Natural killer cell (primary cell): ENCODE results near the gene DIS3. TPM values are rescaled to one million over a fixed set of nuclear protein-coding genes. Genes with fewer than 3 reads are reported as not detected.
"Not testable (repeated sequence)": the region's sequence is repeated elsewhere in the genome, so short reads cannot be mapped to it uniquely, and the experiment has no call there.

Experiments used
- ATAC-seq, 3 donors: fragments of 150-1000 bp in 2 of 3; fragments of 200-7000 bp in 1 of 3; cut with Tn5 transposase; 1 replicate in 1 of 3; 2 replicates in 2 of 3; pipeline ENCODE4 v1.10.0; 2021; ENCODE audit warnings: mild to moderate bottlenecking in 2 of 3, moderate library complexity in 2 of 3
- DNase-seq, 2 donors: peaks; one replicate each; pipeline versions ENCODE4 v3.0.0 to v3.0.0-alpha.2; 2013 to 2021; ENCODE audit warnings: mixed read lengths in 1 of 2
- H3K27ac ChIP-seq: one replicate; pipeline ENCODE4 v1.5.1; 2013; ENCODE audit warnings: mild to moderate bottlenecking, low read length
- H3K27me3 ChIP-seq: one replicate; pipeline ENCODE4 v1.6.1; 2013; ENCODE audit warnings: low read length; ENCODE audit not compliant: control insufficient read depth, insufficient read depth
- H3K36me3 ChIP-seq: one replicate; pipeline ENCODE4 v1.6.1; 2013; ENCODE audit warnings: low read length; ENCODE audit not compliant: control insufficient read depth, insufficient read depth
- H3K4me1 ChIP-seq: one replicate; pipeline ENCODE4 v1.6.1; 2013; ENCODE audit warnings: low read length; ENCODE audit not compliant: control insufficient read depth, insufficient read depth
- H3K4me3 ChIP-seq: one replicate; pipeline ENCODE4 v1.5.1; 2013; ENCODE audit warnings: low read length
- H3K9me3 ChIP-seq: one replicate; pipeline ENCODE4 v1.6.1; 2013; ENCODE audit warnings: low read length; ENCODE audit not compliant: control insufficient read depth, insufficient read depth
- H3K27ac Mint-ChIP-seq, 2 donors: one replicate each; pipeline ENCODE4 v1.8.0; 2022; ENCODE audit warnings: mild to moderate bottlenecking in 2 of 2, mixed read lengths in 2 of 2, moderate library complexity in 1 of 2
- H3K27me3 Mint-ChIP-seq, 2 donors: one replicate each; pipeline ENCODE4 v1.8.0; 2022; ENCODE audit warnings: low read depth in 2 of 2, mixed read lengths in 2 of 2
- H3K36me3 Mint-ChIP-seq: one replicate; pipeline ENCODE4 v1.8.0; 2022; ENCODE audit warnings: mixed read lengths
- H3K4me1 Mint-ChIP-seq, 2 donors: one replicate each; pipeline ENCODE4 v1.8.0; 2022; ENCODE audit warnings: mixed read lengths in 2 of 2
- H3K4me3 Mint-ChIP-seq: one replicate; pipeline ENCODE4 v1.8.0; 2022; ENCODE audit warnings: mild to moderate bottlenecking, moderate library complexity, mixed read lengths
- H3K9me3 Mint-ChIP-seq, 2 donors: one replicate each; pipeline ENCODE4 v1.8.0; 2022; ENCODE audit warnings: mixed read lengths in 2 of 2
- CTCF ChIP-seq: fragments of 200-600 bp; IDR thresholded peaks from one replicate; pipeline ENCODE4 v1.8.0; 2022; ENCODE audit warnings: antibody characterized with exemption
- WGBS: methylation state at CpG from one replicate; pipeline ENCODE4 v1.1.7; 2013; ENCODE audit warnings: missing lambda C conversion rate; ENCODE audit not compliant: insufficient coverage; 5-methylcytosine and 5-hydroxymethylcytosine counted together
- intact Hi-C: fragments of 100-400 bp; cut with micrococcal nuclease; formaldehyde crosslinking; loops from one replicate; pipeline ENCODE4 v1.14.2; 2022
- total RNA-seq, 4 donors: library from RNA; stranded (reverse); fragments of 120-200 nt in 1 of 4; gene quantifications; one replicate each; pipeline versions ENCODE4 v1.2.3 to v1.2.4, GENCODE V29; 2013 to 2022

DIS3 gene
- total RNA-seq, 3 donors from 2014 or later (not counting 1 experiment from before 2014, with no cell fraction given) = 26.9 to 35.2 (median 33.6) TPM

GRCh38 chr13:72820898-72821279 lies 39.2 kb upstream of the DIS3 start:
- no peak for TF ChIP-seq CTCF
- Mint-ChIP-seq H3K4me1 (no peaks in the 10 kb centered on the region), H3K9me3 (no peaks in the 10 kb centered on the region), H3K27me3 (no peaks in the 10 kb centered on the region), H3K36me3 (peaks cover 8% of the 10 kb centered on the region), H3K27ac (no peak overlapping the region), H3K4me3 (no peak overlapping the region)
- WGBS = no CpG with 5 or more reads among the region's 1 CpG
- no peaks in the 10 kb centered on the region for H3K27me3 ChIP-seq
- ATAC-seq (no peak), DNase-seq (no peak)
- H3K27ac ChIP-seq = no peak overlapping the region
- H3K9me3 ChIP-seq = no peaks in the 10 kb centered on the region
- peaks cover 25% of the 10 kb centered on the region for H3K36me3 ChIP-seq
- H3K4me3 ChIP-seq = no peak overlapping the region
- intact Hi-C loops = no loop called here
- no peaks in the 10 kb centered on the region for H3K4me1 ChIP-seq

- H3K9me3 Mint-ChIP-seq = no peaks in the 10 kb centered on the region
- no peak overlapping the region for H3K27ac ChIP-seq
- H3K27ac Mint-ChIP-seq = no peak overlapping the region
- intact Hi-C loops = no loop called here
- peaks cover 24% of the 10 kb centered on the region for H3K36me3 ChIP-seq
- no peak for TF ChIP-seq CTCF
- DNase-seq (no peak), ATAC-seq (no peak)
- no peak overlapping the region for H3K4me3 ChIP-seq
- no peaks in the 10 kb centered on the region for H3K9me3 ChIP-seq
- no peaks in the 10 kb centered on the region for H3K4me1 Mint-ChIP-seq
- H3K27me3 Mint-ChIP-seq = no peaks in the 10 kb centered on the region
- no peaks in the 10 kb centered on the region for H3K4me1 ChIP-seq
- H3K36me3 Mint-ChIP-seq = peaks cover 8% of the 10 kb centered on the region
- H3K27me3 ChIP-seq = no peaks in the 10 kb centered on the region
- no peak overlapping the region for H3K4me3 Mint-ChIP-seq
- 91% methylated on average over 2 of the region's 8 CpGs for WGBS
These were observed 38.6 kb upstream of the DIS3 start for GRCh38 chr13:72820156-72820897.

- DNase-seq (peak in 1 of 2 donors; percentile 62), ATAC-seq (peak in 1 of 3 donors; percentile 37)
- Histone ChIP-seq H3K27me3 (no peaks in the 10 kb centered on the region), H3K4me3 (no peak overlapping the region), H3K36me3 (peaks cover 9% of the 10 kb centered on the region), H3K4me1 (no peaks in the 10 kb centered on the region), H3K27ac (no peak overlapping the region), H3K9me3 (no peaks in the 10 kb centered on the region)
- Mint-ChIP-seq H3K27me3 (no peaks in the 10 kb centered on the region), H3K4me3 (no peak overlapping the region), H3K4me1 (no peaks in the 10 kb centered on the region), H3K27ac (no peak overlapping the region), H3K36me3 (no peaks in the 10 kb centered on the region), H3K9me3 (no peaks in the 10 kb centered on the region)
- WGBS = no CpG with 5 or more reads among the region's 1 CpG
- TF ChIP-seq CTCF = peak; percentile 84
- intact Hi-C loops = loop anchor here (2.0 kb wide), 1 partner anchor 900 kb away; no protein-coding TSS in a partner anchor
These were observed 27.3 kb upstream of the DIS3 start for GRCh38 chr13:72808917-72809500.

- ATAC-seq, H3K36me3 Mint-ChIP-seq: not testable (repeated sequence)
These were observed 24.8 kb upstream of the DIS3 start for GRCh38 chr13:72806514-72806913.

More at GRCh38 chr13:72806514-72806913, 24.8 kb upstream of the DIS3 start:
- DNase-seq, H3K4me1 ChIP-seq, H3K27me3 ChIP-seq, H3K36me3 ChIP-seq, H3K27me3 Mint-ChIP-seq, H3K4me3 ChIP-seq, H3K9me3 Mint-ChIP-seq, H3K4me3 Mint-ChIP-seq, H3K27ac ChIP-seq, H3K4me1 Mint-ChIP-seq, H3K27ac Mint-ChIP-seq, H3K9me3 ChIP-seq, intact Hi-C loops: not testable (repeated sequence)
- WGBS = 100% methylated on average over 1 of the region's 1 CpG
